Fibroblast of gingiva (primary cell): Measurements from ENCODE around the gene SULT1C3.
A peak's percentile ranks its signal among the peaks of the same experiment; 100 is the strongest.
"Not testable (repeated sequence)": the region's sequence is repeated elsewhere in the genome, so short reads cannot be mapped to it uniquely, and the experiment has no call there.

ENCODE experiments used
- DNase-seq: peaks from one replicate; pipeline ENCODE4 v3.0.0-alpha.2; 2011; ENCODE audit warnings: low read depth

The SULT1C3 gene

GRCh38 chr2:108244667-108245414 lies 5.1 kb downstream of the SULT1C3 start:
- peak; percentile 13 for DNase-seq

GRCh38 chr2:108253106-108253505 lies 13.3 kb downstream of the SULT1C3 start:
- no peak for DNase-seq

- DNase-seq = no peak
Observed at GRCh38 chr2:108257757-108258331, 18.1 kb downstream of the SULT1C3 start.

GRCh38 chr2:108260773-108261172 lies 21.0 kb downstream of the SULT1C3 start:
- no peak for DNase-seq

GRCh38 chr2:108262036-108262435 lies 22.3 kb downstream of the SULT1C3 start:
- no peak for DNase-seq

- DNase-seq = no peak
Observed at GRCh38 chr2:108263401-108263800, 23.6 kb downstream of the SULT1C3 start.

GRCh38 chr2:108266218-108266617 lies 26.4 kb downstream of the SULT1C3 start:
- no peak for DNase-seq

- peak; percentile 66 for DNase-seq
Observed at GRCh38 chr2:108267101-108267500, 27.3 kb downstream of the SULT1C3 start.

GRCh38 chr2:108268001-108268400 lies 28.2 kb downstream of the SULT1C3 start:
- DNase-seq = peak; percentile 84

GRCh38 chr2:108270346-108270745 lies 30.6 kb downstream of the SULT1C3 start:
- DNase-seq = no peak

GRCh38 chr2:108270768-108271506 lies 31.2 kb downstream of the SULT1C3 start:
- no peak for DNase-seq

- DNase-seq = peak; percentile 84
Observed at GRCh38 chr2:108271691-108272253, 32.0 kb downstream of the SULT1C3 start.

GRCh38 chr2:108278631-108279030 lies 38.9 kb downstream of the SULT1C3 start:
- no peak for DNase-seq

GRCh38 chr2:108279468-108279867 lies 39.7 kb downstream of the SULT1C3 start:
- no peak for DNase-seq

- DNase-seq = no peak
Observed at GRCh38 chr2:108280466-108280865, 40.7 kb downstream of the SULT1C3 start.

GRCh38 chr2:108284566-108284965 lies 44.8 kb downstream of the SULT1C3 start:
- not testable (repeated sequence) for DNase-seq

GRCh38 chr2:108285616-108286015 lies 45.8 kb downstream of the SULT1C3 start:
- no peak for DNase-seq

GRCh38 chr2:108287169-108287568 lies 47.4 kb downstream of the SULT1C3 start:
- DNase-seq = no peak

GRCh38 chr2:108288534-108289106 lies 48.9 kb downstream of the SULT1C3 start, which contains the start of gene SULT1C2:
TSS of gene SULT1C2 (plus strand) at chr2:108288895. CDS start at chr2:108293668, 4,773 bp downstream.
- DNase-seq = no peak

- no peak for DNase-seq
Observed at GRCh38 chr2:108293850-108294249, 54.1 kb downstream of the SULT1C3 start.

- DNase-seq = no peak
Observed at GRCh38 chr2:108297436-108298141, 57.8 kb downstream of the SULT1C3 start.

GRCh38 chr2:108301558-108301957 lies 61.8 kb downstream of the SULT1C3 start:
- no peak for DNase-seq
